Measurements from ENCODE around the gene UTP25. TPM values are rescaled to one million over a fixed set of nuclear protein-coding genes. Genes with fewer than 3 reads are reported as not detected.

UTP25 gene
- total and polyA plus RNA-seq, 2 donors (not counting 3 experiments of a cell fraction or from before 2014, with no cell fraction given): 6.6 to 11.7 TPM

- peak overlapping the region; percentile 57 for H3K9ac ChIP-seq (replicated peaks; ENCODE audit: extremely low read depth, insufficient read depth, low read length)
- H3K36me3 ChIP-seq (ENCODE audit: control insufficient read depth in 2 of 2, extremely low read depth in 1 of 2, insufficient read depth in 2 of 2, low read length in 2 of 2): no peaks in the 10 kb centered on the region
- H3K4me1 ChIP-seq (ENCODE audit: control insufficient read depth, extremely low read depth, insufficient read depth, low read length): peaks cover 44% of the 10 kb centered on the region
- peak; percentile 37 for DNase-seq (ENCODE audit: low read depth, low spot score)
- no peaks in the 10 kb centered on the region for H3K9me1 ChIP-seq (replicated peaks; ENCODE audit: control insufficient read depth, extremely low read depth, insufficient read depth, low read length)
- CTCF ChIA-PET: interaction anchor here (2.7 kb wide), 1 partner anchor 18 kb away, joined by 13 read pairs; no protein-coding TSS in a partner anchor
- H3K79me2 ChIP-seq (ENCODE audit: control insufficient read depth, insufficient read depth, low read length): no peaks in the 10 kb centered on the region
- H3K4me2 ChIP-seq (ENCODE audit: insufficient read depth, low read length): peak overlapping the region; percentile 57
- no peak for TF ChIP-seq JUN (IDR thresholded peaks at IDR 0.05; ENCODE audit: borderline replicate concordance, insufficient read depth, insufficient read length, low read depth)
- TF ChIP-seq MYC (IDR thresholded peaks at IDR 0.05; ENCODE audit: low read depth, low read length): no peak
- no peak for TF ChIP-seq GATA2 (IDR thresholded peaks at IDR 0.05; ENCODE audit: insufficient read depth, insufficient read length, low read depth, low read length)
- peak in 1 of 2 donors; percentile 8 for TF ChIP-seq CTCF (IDR thresholded peaks at IDR 0.05; ENCODE audit: extremely low read depth in 1 of 2, insufficient read depth in 1 of 2, low read depth in 1 of 2, low read length in 2 of 2)
- TF ChIP-seq POLR2A (IDR thresholded peaks at IDR 0.05; ENCODE audit: low read depth, low read length): no peak
- TF ChIP-seq POLR2AphosphoS5 (IDR thresholded peaks at IDR 0.05; ENCODE audit: insufficient read depth, low read depth, low read length): no peak
- no peak for TF ChIP-seq EZH2 (IDR thresholded peaks at IDR 0.05; ENCODE audit: borderline replicate concordance, low read depth, low read length, severe bottlenecking)
- POLR2A ChIA-PET: interaction anchor here (1.6 kb wide), 1 partner anchor 18 kb away, joined by 3 read pairs; no protein-coding TSS in a partner anchor
- dilution Hi-C loops (cut with MboI; ENCODE audit: extremely low pct_ligation_motif_present, low sequenced_read_pairs) (no loop called here), intact Hi-C loops (cut with micrococcal nuclease) (no loop called here)
- BruUV-seq (replicated peaks): no TSS peak
- no peaks in the 10 kb centered on the region for H4K20me1 ChIP-seq (replicated peaks; ENCODE audit: control insufficient read depth, extremely low read depth, insufficient read depth, low read length)
- no peak for FAIRE-seq
- no peaks in the 10 kb centered on the region for H3K9me3 ChIP-seq (replicated peaks; ENCODE audit: control insufficient read depth, insufficient read depth, low read length)
- peak overlapping the region; percentile 4 for H3K27ac ChIP-seq (ENCODE audit: insufficient read depth, low read depth, low read length)
- H3K27me3 ChIP-seq (ENCODE audit: control insufficient read depth in 2 of 2, insufficient read depth in 2 of 2, low read length in 2 of 2): no peaks in the 10 kb centered on the region
- peak overlapping the region; percentile 16 for H2AFZ ChIP-seq (ENCODE audit: low read depth, low read length)
- peak overlapping the region in 2 of 3 experiments; percentile 51 to 81 for H3K4me3 ChIP-seq (replicated peaks in 1 of 3; ENCODE audit: insufficient read depth in 1 of 3, low read depth in 1 of 3, low read length in 3 of 3)
Observed at GRCh38 chr1:209805341-209805781, 22.4 kb upstream of the UTP25 start.

Data from endothelial cell of umbilical vein (primary cell).